ACHN (cell line): ENCODE data around the gene DLGAP4.
A peak's percentile ranks its signal among the peaks of the same experiment; 100 is the strongest.

Experiments
- DNase-seq: peaks from one replicate; pipeline ENCODE4 v3.0.0-alpha.2; 2015
- in situ Hi-C: cut with HindIII; loops from 2 replicates; pipeline ENCODE4 v1.10.0; 2017; ENCODE audit warnings: low sequenced_read_pairs, low pct_ligation_motif_present, low pct_unique_long_range_greater_than_20kb

The DLGAP4 gene

GRCh38 chr20:36272547-36273220 lies 33.5 kb upstream of the DLGAP4 start:
- in situ Hi-C loops, result no loop called here

GRCh38 chr20:36273414-36274180 lies 32.5 kb upstream of the DLGAP4 start:
- in situ Hi-C loops, result no loop called here

More at GRCh38 chr20:36272547-36273220, 33.5 kb upstream of the DLGAP4 start:
- DNase-seq, result no peak

DNA sequence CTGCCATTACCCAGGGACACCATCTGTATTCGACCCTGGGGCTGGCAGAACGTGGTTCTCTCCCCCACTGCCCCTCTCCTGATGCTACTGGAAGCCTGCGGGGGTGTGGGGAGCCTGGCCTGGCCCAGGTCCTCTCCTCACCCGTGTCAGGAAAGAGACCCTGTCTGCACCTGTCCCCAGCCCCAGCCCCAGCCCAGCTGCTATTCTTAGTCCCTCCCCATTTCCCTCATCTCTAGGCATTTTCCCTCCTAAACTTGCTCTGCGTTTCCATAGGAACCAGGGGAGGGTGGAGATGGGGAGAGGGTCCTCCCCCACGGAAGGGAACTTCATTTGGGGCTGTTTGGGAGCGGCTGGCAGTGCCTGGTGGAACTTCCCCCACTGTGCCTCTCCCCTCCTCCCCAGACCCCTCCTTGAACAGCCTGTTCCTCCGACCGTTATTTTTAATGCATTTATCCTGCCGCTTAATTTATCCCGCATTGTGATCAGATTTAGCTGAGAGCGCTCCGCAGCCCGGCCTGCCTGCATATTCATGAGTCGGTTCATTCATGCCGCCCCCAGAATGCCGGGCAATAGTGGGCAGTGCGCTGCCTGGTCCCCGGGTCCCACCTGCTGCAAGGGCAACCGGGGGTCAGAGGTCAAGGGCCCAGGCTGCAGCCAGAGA lies 31.8 kb upstream of the DLGAP4 start:
- in situ Hi-C loops, result no loop called here
- DNase-seq, result no peak

More at GRCh38 chr20:36273414-36274180, 32.5 kb upstream of the DLGAP4 start:
- peak; percentile 25 for DNase-seq

DNA sequence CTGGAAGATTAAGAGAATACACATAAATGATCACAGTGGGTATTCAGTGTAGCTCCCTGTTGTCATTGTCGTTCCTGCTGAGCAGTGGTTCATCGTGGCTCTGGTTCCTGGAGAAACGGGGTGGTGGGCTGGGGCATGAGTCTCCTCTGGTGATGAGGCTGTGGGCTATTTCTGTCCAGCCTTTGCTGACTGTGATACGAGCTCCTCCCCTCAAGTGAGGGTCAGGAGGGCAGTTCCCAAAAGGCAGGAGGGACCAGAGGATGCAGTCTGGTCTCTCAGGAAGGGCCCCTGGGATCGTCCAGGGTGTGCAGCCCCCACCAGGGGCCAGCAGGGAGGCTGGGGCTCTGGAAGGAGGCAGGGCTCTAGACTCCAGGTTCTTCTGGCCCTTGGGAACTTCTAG lies 31.1 kb upstream of the DLGAP4 start:
- in situ Hi-C loops, result no loop called here
- DNase-seq, result no peak

DNA sequence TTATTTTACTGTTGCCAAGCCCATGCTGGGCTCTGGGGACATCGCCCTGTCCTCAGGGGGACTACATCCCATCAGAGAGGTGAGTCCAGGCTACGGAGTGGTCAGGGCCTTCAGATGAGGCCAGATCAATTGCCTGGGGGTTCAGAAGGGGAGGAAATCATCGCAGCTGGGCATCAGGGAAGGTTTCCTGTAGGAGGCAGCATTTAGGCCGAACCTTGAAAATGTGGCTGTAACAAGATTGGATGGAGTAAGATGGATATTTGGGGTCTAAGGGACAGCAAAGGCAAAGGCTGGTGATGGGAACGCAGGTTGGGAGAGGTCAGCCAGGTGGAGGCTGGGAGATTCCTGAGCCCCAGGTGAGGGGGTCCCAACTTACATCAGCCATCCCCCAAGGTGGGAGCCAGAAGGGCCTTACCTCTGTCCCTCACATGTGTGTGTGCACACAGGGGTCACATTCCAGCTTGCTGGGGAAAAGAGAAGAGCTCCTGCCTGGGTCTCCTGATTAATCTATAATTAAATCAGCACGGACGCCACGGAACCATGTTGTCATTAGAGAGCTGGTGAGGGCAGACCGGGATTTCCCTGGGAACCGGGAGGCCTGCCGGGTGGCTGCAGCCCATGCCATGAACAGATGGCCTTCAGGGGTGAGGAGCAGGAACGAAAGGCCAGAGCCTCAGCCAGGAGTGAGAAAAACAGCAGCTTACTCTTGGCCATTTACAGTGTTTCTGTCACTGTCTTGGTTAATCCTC lies 30.5 kb upstream of the DLGAP4 start:
- DNase-seq, result no peak

DNA sequence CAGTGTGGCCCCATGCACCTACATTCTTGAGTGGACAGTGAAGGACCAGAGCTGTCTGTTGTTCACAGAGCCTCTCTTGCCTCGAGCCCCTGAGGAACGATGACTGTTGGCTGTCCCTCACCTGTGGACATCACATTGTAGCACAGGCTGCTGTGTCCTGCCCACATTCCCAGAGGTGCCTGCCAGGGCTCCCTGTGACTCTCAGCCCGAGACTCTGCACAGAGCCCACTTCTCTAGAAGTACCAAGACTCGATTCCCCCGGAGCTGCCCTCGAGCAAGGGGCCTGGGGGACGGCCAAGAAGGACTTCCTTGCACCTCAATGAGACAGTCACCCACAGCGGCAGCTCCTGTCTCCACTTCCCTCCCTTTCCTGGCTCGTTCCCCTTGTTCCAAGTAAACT lies 28.6 kb upstream of the DLGAP4 start:
- no peak for DNase-seq
- in situ Hi-C loops, result no loop called here

More for the DNA sequence above, 30.5 kb upstream of the DLGAP4 start:
- in situ Hi-C loops, result no loop called here

GRCh38 chr20:36279362-36279761 lies 26.8 kb upstream of the DLGAP4 start:
- DNase-seq, result no peak

DNA sequence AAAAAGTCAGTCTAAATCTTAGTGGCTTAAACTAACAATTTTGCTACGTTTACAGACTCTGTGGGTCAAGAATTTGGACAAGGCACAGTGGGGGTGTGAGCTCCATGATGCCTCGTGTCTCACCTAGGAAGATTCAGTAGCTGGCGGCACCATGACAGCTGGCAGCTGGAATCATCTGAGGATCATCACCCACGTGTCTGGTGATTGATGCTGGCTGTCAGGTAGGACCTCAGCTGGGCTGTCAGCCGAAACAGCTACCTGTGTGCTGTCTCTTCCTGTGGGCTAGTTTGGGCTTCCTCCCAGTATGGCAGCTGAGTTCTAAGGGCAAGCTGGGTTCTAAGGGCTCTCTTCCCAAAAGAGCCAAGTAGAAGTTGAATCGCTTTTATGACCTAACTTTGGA lies 26.4 kb upstream of the DLGAP4 start:
- in situ Hi-C loops, result no loop called here

More at GRCh38 chr20:36279362-36279761, 26.8 kb upstream of the DLGAP4 start:
- in situ Hi-C loops, result no loop called here

DNA sequence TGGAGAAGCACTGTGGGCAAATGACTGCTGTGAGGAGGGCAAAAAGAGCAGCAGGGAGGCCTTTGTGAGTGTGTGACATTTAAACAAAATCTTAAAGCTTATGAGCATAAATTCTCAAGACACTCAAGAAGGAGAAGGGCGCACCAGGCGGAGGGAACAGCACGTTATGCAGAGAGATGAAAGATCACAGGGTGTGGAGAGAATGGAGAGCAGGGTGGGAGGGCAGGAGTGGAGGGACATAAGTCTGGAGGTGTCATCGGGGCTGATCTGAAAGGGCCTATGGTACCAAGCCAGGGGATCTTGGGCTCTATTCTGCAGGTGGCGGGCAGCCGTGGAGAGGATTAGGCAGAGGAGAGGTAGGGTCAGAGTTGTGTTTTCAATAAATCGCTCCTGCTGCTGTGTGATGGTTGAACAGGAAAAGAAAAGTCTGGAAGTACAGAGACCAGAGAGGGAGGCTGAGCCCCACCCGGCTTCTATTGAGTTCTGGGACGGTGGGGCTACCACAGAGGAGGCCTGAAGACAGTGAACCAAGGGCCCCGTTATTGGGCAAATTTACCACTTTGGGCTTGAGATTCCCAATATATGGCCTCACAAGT lies 24.3 kb upstream of the DLGAP4 start:
- in situ Hi-C loops, result no loop called here

More for the DNA sequence above, 26.4 kb upstream of the DLGAP4 start:
- DNase-seq, result no peak

GRCh38 chr20:36284751-36285150 lies 21.4 kb upstream of the DLGAP4 start:
- in situ Hi-C loops, result no loop called here
- no peak for DNase-seq

More for the DNA sequence above, 24.3 kb upstream of the DLGAP4 start:
- no peak for DNase-seq

DNA sequence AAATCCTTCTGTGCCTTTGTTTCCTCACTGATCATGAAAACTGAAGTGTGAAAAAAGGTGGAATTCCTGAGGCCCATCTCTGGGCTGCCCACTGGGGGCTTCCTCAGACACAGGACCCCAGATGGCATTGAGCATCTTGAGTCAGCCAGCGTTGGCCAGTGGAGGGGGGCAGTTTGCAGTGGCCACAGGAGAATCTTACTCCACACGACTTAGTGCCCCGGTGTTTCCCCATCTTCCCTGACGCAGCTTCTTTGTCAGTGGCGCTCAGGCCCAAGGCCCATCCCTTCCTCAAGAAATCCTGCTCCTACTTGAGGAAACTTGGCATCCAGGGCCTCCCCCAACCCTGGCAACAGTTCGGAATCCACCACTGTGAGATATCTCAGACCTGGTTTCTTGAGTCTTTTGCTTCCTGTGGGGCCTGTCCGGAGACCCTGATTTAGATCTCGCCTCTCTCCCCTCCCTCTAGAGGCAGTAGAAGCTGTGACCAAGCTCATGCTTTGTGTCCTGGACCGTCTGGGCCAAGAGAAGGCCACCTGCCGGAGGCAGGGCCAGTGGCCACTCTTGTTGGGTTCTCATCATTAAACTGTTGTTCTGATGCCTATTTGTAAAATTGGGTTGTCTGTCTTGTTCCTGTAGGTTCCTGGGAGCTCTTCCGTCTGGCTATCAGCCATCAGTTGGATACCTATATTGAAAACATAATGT lies 20.2 kb upstream of the DLGAP4 start:
- in situ Hi-C loops, result no loop called here
- no peak for DNase-seq

GRCh38 chr20:36297656-36298055 lies 8.5 kb upstream of the DLGAP4 start:
- DNase-seq, result no peak
- in situ Hi-C loops, result no loop called here

- in situ Hi-C loops, result no loop called here
- DNase-seq, result no peak
Measured at GRCh38 chr20:36298061-36298460, 8.1 kb upstream of the DLGAP4 start.

- DNase-seq, result no peak
- in situ Hi-C loops, result no loop called here
Measured at GRCh38 chr20:36298795-36299339, 7.3 kb upstream of the DLGAP4 start.

GRCh38 chr20:36299459-36299858 lies 6.7 kb upstream of the DLGAP4 start:
- no peak for DNase-seq
- in situ Hi-C loops, result no loop called here

GRCh38 chr20:36301359-36302119 lies 4.6 kb upstream of the DLGAP4 start:
- in situ Hi-C loops, result no loop called here
- no peak for DNase-seq

DNA sequence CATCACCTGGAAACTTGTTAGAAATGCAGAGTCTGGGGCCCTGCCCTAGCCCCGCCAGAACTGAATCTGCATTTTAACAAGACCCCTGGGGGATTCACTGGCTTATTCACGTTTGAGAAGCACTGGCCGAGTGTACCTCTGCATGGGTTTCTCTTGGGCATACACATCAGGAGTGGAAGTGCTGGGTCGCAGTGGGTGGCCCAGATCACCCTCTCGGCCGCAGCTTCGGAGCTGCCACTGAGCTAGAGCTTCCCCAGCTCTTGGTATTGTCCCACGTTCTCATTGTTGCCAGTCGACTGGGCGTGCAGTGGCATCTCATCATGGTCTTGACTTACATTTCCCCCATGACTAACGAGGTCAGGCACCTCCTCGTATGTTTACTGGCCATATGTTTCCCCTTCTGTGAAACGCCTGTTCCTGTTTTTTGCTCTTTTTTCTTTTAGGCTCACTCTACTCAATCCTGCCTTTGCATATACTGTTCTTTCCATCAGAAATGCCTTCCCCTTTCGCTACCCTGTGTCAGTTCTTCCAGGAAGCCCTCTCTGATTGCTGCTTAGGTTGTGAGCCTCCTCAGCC lies 3.0 kb upstream of the DLGAP4 start:
- no peak for DNase-seq
- in situ Hi-C loops, result no loop called here
